ENCODE measurements around the gene IL1RAPL1.

DNA sequence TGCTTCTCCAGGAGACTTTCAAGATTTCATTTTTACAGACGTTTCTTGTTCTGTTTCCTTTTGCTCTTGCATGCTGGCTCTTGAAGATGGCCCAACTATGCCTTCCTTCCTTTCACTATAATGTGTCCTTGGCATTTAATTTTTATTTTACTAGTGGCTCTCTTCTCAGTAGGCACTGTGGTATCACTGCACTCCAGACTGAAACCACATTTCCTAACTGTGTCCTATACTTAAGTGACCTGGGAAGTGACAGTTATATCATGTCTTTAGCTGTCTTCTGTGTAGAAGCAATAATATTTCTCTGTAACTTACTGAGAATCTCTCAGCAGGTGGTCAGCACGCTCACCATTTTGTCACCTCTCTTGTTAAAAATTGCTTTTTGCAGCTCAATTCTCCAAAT is 168.9 kb downstream of the IL1RAPL1 start:
- TF ChIP-seq, protein P1, sequence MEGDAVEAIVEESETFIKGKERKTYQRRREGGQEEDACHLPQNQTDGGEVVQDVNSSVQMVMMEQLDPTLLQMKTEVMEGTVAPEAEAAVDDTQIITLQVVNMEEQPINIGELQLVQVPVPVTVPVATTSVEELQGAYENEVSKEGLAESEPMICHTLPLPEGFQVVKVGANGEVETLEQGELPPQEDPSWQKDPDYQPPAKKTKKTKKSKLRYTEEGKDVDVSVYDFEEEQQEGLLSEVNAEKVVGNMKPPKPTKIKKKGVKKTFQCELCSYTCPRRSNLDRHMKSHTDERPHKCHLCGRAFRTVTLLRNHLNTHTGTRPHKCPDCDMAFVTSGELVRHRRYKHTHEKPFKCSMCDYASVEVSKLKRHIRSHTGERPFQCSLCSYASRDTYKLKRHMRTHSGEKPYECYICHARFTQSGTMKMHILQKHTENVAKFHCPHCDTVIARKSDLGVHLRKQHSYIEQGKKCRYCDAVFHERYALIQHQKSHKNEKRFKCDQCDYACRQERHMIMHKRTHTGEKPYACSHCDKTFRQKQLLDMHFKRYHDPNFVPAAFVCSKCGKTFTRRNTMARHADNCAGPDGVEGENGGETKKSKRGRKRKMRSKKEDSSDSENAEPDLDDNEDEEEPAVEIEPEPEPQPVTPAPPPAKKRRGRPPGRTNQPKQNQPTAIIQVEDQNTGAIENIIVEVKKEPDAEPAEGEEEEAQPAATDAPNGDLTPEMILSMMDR (IDR thresholded peaks at IDR 0.05), result no peak
- TF ChIP-seq ZFX (IDR thresholded peaks at IDR 0.05; ENCODE audit: borderline replicate concordance), result no peak
